ENCODE results near the gene FSD1. TPM values are rescaled to one million over a fixed set of nuclear protein-coding genes. Genes with fewer than 3 reads are reported as not detected.
"Not testable (repeated sequence)": the region's sequence is repeated elsewhere in the genome, so short reads cannot be mapped to it uniquely, and the experiment has no call there.

The FSD1 gene
- total RNA-seq, 1 donor from 2014 or later: 13.2 TPM

DNA sequence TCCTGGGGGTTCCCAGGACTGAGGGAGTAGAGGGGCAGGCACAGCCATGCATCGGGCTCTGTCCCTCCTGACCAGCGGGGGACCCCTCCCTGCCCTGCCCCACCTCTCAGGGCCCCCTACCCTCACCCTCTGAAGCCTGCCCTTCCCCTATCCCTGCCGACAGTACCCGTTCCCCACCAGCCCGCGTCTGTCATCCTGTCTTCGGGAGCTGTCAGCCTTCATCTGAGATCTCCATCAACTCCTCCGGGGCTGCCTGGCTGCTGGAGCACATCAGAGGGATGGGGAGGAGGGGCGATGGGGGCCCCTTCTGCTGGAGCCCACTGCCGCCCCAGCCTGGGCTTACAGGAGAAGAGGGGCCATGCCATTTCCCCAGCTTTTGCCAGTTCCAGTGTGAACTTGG, 31.5 kb upstream of the FSD1 start:
- no peak for DNase-seq (ENCODE audit: low read depth)
- TF ChIP-seq, protein P1, sequence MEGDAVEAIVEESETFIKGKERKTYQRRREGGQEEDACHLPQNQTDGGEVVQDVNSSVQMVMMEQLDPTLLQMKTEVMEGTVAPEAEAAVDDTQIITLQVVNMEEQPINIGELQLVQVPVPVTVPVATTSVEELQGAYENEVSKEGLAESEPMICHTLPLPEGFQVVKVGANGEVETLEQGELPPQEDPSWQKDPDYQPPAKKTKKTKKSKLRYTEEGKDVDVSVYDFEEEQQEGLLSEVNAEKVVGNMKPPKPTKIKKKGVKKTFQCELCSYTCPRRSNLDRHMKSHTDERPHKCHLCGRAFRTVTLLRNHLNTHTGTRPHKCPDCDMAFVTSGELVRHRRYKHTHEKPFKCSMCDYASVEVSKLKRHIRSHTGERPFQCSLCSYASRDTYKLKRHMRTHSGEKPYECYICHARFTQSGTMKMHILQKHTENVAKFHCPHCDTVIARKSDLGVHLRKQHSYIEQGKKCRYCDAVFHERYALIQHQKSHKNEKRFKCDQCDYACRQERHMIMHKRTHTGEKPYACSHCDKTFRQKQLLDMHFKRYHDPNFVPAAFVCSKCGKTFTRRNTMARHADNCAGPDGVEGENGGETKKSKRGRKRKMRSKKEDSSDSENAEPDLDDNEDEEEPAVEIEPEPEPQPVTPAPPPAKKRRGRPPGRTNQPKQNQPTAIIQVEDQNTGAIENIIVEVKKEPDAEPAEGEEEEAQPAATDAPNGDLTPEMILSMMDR (IDR thresholded peaks at IDR 0.05; ENCODE audit: insufficient read depth, low read length, poor library complexity, severe bottlenecking): no peak

DNA sequence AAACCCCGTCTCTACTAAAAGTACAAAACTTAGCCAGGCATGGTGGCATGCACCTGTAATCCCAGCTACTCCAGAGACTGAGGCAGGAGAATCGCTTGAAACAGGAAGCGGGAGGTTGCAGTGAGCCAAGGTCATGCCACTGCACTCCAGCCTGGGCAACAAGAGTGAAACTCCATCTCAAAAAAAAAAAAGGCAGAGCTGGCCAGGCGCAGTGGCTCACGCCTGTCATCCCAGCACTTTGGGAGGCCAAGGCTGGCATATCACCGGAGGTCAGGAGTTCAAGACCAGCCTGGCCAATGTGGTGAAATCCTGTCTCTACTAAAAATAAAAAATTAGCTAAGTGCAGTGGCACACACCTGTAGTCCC, 30.1 kb upstream of the FSD1 start:
- DNase-seq (ENCODE audit: low read depth); H3K36me3 ChIP-seq (ENCODE audit: control insufficient read depth, insufficient read depth, low read length); H3K4me3 ChIP-seq (ENCODE audit: low read depth, low read length): not testable (repeated sequence)
- H3K27me3 ChIP-seq (ENCODE audit: control insufficient read depth, insufficient read depth, low read length): peaks cover 18% of the 10 kb centered on the region

More for the DNA sequence above, 31.5 kb upstream of the FSD1 start:
- no peaks in the 10 kb centered on the region for H3K36me3 ChIP-seq (ENCODE audit: control insufficient read depth, insufficient read depth, low read length)
- peaks cover 5% of the 10 kb centered on the region for H3K27me3 ChIP-seq (ENCODE audit: control insufficient read depth, insufficient read depth, low read length)
- H3K4me3 ChIP-seq (ENCODE audit: low read depth, low read length): no peak overlapping the region

DNA sequence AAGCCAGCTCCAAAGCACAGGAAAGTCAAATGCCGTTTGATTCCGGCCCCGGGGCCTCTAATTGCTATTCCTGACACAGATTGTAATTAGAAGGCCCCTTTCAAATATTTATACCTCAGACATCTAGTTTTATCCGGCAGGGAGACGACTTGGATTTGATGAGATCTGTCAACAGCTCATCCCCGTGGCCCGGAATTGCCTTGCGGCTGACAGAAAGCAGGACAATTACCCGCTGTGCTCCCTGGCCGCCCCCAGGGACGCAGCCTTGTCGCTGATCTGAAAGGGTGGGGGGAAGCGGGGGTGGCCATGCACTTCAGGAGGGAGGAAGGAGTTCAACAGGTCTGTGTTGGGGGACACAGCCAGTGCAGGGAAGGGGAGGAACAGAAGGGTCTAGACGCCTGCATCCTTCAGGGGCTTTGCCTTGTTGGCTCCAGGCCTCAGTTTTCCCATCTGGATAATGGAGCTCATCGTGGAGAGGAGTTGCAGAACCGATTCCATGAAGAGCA, 27.2 kb upstream of the FSD1 start:
- TF ChIP-seq, protein P1 (IDR thresholded peaks at IDR 0.05; ENCODE audit: insufficient read depth, low read length, poor library complexity, severe bottlenecking): no peak
- Histone ChIP-seq H3K4me3 (ENCODE audit: low read depth, low read length) (no peak overlapping the region), H3K36me3 (ENCODE audit: control insufficient read depth, insufficient read depth, low read length) (no peaks in the 10 kb centered on the region), H3K27me3 (ENCODE audit: control insufficient read depth, insufficient read depth, low read length) (peaks cover 36% of the 10 kb centered on the region)
- DNase-seq (ENCODE audit: low read depth): no peak

DNA sequence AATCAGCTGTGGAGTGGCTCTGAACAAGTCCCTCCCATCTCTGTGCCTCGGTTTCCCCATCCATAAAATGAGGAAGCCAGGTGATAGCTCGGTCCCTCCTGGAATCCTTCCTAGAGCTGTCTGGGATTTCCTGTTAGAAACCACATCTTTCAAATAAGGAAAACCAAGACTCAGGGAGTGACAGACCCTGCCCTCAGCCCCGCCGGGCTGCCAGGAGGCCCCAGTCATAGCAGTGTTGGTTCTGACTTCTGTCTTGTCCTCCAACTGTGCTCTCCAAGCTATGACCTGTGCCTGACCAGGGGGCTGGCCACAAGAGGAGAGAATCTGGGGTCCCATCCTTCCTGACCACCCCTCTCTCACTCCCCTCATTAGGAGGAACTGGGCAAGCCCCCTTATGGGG, 26.4 kb upstream of the FSD1 start:
- Histone ChIP-seq H3K36me3 (ENCODE audit: control insufficient read depth, insufficient read depth, low read length) (no peaks in the 10 kb centered on the region), H3K27me3 (ENCODE audit: control insufficient read depth, insufficient read depth, low read length) (peaks cover 40% of the 10 kb centered on the region), H3K4me3 (ENCODE audit: low read depth, low read length) (no peak overlapping the region)
- DNase-seq (ENCODE audit: low read depth): no peak
- TF ChIP-seq, protein P1 (IDR thresholded peaks at IDR 0.05; ENCODE audit: insufficient read depth, low read length, poor library complexity, severe bottlenecking): no peak

DNA sequence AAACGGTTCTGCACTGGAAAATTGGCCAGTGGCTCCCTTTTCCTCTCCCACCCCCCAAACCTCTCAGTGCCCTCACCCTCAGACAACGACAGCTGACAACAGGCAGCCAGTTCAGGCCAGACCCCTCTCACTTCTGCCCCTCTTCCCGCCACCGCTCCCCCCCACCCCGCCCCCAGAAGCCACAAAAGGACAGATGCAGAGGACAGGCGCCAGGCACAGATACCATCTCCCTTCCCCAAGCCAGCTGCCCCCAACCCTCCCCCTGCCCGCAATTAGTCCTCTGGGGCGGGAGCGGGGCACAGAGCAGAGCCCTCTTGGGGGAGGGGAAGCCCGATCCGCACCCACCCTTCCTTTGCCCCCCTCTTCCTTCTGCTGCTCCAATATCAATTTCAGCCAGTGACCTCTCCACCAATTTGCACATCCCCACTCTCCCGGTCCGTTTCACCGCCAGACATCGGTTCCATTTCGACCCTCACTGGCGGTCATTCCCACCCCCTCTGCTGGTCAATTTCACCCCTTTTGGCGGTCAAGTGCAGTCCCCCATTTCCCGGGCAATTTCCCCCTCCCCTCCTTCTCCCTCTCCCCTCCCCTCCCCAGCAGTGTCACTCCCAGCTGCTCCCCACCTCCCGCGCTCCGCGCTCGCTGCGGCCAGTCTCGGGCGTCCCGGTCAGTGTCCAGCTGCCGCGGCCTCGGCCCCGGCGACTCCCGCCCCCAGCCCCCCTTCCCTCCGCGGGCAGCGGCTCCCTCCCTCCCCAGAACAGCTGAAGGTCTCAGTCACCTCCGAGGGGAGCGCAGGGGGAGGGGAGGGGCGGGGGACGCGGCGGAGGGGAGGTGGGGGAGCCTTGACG, 25.8 kb upstream of the FSD1 start, which contains the start of gene SHD:
TSS of gene SHD (plus strand) at position 848 of the 848 bp plus-strand sequence. CDS start 798 bp downstream, outside the sequence.
- TF ChIP-seq, protein P1 (IDR thresholded peaks at IDR 0.05; ENCODE audit: insufficient read depth, low read length, poor library complexity, severe bottlenecking): no peak
- no peak within 1 kb of the TSS for H3K4me3 ChIP-seq (ENCODE audit: low read depth, low read length)
- no peak for DNase-seq (ENCODE audit: low read depth)
- no peaks in the 10 kb centered on the region for H3K36me3 ChIP-seq (ENCODE audit: control insufficient read depth, insufficient read depth, low read length)
- peaks cover 42% of the 10 kb centered on the region for H3K27me3 ChIP-seq (ENCODE audit: control insufficient read depth, insufficient read depth, low read length)

DNA sequence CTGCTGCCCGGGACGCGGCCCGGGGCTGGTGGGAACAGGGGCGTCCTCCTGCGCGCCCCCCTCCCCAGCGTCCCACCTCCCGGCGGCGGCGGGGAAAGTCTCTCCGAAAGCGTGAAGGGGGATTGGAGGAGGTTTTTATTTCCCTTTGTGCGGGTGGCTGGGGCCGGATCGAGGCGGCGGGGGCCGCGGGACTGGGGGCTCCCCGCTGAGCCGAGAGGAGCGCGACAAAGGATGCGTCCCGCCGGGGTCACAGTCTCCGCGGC, 25.2 kb upstream of the FSD1 start:
- Histone ChIP-seq H3K36me3 (ENCODE audit: control insufficient read depth, insufficient read depth, low read length) (no peaks in the 10 kb centered on the region), H3K27me3 (ENCODE audit: control insufficient read depth, insufficient read depth, low read length) (peaks cover 42% of the 10 kb centered on the region), H3K4me3 (ENCODE audit: low read depth, low read length) (no peak overlapping the region)
- DNase-seq (ENCODE audit: low read depth): no peak
- TF ChIP-seq, protein P1 (IDR thresholded peaks at IDR 0.05; ENCODE audit: insufficient read depth, low read length, poor library complexity, severe bottlenecking): no peak

Measured in kidney epithelial cell (primary cell).